Activated effector memory CD4-positive, alpha-beta T cell treated with Interleukin-2 at 50 U/mL for 16 hours (primary cell): ENCODE data around the gene PPM1D.
"Not testable (repeated sequence)": the region's sequence is repeated elsewhere in the genome, so short reads cannot be mapped to it uniquely, and the experiment has no call there.

Source experiments
- DNase-seq: peaks from one replicate; pipeline ENCODE4 v3.0.0-alpha.2; 2020

PPM1D gene

DNA sequence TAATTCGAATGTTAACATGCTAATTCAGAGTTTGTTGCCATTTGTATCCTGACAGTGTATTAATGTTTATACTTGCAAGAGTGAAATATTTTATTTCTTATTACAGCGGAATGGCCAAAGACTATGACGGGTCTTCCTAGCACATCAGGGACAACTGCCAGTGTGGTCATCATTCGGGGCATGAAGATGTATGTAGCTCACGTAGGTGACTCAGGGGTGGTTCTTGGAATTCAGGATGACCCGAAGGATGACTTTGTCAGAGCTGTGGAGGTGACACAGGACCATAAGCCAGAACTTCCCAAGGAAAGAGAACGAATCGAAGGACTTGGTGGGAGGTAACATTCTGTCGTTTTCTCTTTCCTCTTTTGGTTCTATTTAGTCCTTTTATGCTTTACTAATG lies 23.4 kb downstream of the PPM1D start:
- no peak for DNase-seq

DNA sequence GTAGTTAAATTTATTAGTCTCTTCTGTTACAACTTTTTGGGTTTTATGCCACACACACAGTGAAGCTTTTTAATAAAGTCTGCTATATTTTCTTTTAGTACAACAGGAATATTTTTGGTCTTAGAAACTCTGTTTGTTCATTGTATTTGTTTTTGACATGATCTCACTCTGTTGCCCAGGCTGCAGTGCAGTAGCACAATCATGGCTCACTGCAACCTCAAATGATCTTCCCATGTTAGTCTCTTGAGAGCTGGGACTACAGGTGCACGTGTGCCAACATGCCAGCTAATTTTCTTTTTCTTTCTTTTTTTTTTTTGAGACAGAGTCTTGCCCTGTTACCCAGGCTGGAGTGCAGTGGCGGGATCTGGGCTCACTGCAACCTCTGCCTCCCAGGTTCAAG lies 27.1 kb downstream of the PPM1D start:
- no peak for DNase-seq

DNA sequence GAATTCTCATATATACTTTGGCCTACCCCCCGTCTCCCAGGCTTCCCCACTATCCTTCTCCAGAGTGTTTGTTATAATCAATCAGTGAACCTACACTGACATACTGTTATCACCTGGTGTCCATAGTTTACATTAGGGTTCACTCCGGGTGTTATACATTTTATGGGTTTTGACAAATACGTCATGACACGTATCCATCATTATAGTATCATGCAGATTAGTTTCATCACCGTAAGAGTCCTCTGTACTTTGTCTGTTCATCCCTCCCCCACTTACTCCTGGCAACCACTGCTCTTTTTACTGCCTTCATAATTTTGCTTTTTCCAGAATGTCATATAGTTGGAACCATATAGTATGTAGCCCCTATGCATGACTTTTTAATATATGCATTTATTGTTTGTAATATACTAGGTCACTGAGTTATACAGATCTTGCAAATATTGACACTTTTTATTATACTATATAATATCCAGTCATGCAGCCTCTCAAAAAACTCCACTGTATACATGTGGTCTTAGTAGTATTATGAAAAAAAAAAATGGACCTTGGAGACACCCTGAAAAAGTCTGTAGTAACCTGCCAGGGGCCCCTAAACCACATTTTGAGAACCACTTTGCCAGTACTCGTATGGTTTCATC lies 28.4 kb downstream of the PPM1D start:
- no peak for DNase-seq

DNA sequence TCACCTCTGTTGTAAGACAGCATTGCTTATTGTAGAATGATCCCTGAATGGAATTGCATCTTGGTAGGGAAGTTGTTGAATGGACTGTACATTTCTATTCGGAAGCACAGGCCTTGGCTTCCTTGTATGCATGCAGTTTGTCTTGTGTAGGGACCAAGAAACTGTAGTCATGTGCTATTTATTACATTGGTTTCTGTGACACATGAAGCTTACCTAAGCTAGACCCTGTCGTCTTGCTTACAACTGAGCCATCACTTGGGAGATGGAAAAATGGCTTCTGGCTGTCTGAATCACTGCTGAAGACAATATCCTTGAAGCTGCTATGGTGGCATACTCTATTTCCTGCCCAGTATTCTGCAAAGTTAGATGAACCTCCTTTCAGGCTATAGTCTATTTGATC lies 29.1 kb downstream of the PPM1D start:
- no peak for DNase-seq

DNA sequence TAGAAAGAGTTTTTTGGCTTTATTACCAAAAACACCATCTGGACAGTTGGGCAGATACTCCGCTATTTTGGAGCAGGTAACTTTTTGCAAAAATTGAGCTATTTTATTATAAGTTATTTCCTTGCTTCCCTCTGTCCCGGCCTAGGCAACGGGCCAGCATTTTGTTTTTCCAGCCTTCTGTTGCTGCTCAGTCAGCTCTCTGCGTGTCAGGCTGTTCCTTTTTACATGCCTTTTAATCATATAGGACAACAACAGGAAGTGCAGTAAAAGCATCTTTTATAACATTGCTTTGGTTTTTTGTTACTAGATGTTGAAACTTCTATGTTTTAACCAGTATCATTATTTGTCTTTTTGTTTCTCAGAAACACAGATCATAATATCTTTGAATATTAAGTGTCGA lies 30.4 kb downstream of the PPM1D start:
- no peak for DNase-seq

DNA sequence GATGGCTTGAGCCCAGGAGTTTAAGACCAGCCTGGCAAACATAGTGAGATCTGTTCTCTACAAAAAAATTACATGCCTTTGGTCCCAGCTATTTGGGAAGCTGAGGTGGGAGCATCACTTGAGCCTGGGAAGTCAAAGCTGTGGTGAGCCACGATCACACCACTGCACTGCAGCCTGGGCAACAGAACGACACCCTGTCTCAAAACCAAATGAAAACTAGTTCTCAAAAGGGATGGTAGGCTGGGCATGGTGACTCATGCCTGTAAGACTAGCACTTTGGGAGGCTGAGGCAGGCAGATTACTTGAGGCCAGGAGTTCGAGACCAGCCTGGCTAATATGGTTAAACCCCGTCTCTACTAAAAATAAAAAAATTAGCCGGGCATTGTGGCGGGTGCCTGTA lies 31.1 kb downstream of the PPM1D start:
- DNase-seq: no peak

DNA sequence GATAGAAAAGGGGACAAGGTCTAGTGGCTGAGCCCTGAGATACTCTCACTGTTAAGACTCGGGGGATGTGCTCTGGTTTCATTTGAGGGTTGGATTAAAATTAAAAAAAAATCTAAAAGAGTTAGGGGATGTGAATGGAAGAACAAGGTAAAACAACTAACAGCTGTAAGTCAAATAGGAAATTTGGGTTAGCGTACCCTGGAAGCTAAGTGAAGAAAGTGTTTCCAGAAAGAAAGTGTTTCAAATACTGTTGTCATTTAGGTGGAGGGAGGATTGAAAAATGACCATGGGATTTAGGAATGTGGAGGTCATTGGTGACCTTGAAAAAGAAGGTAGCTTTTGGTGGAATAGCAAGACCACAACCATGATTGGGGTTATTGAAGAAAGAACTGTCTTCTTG lies 37.7 kb downstream of the PPM1D start:
- DNase-seq: no peak

DNA sequence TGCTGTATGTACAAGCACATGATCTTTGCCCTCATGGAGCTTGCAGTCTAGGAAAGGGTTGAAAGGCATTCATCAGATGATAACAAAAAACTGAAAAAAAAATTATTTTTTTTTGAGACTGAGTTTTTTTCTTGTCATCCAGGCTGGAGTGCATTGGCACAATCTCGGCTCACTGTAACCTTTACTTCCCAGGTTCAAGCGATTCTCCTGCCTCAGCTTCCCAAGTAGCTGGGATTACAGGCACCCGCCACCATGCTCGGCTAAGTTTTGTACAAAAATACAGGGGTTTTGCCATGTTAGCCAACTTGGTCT lies 39.0 kb downstream of the PPM1D start:
- DNase-seq: no peak

DNA sequence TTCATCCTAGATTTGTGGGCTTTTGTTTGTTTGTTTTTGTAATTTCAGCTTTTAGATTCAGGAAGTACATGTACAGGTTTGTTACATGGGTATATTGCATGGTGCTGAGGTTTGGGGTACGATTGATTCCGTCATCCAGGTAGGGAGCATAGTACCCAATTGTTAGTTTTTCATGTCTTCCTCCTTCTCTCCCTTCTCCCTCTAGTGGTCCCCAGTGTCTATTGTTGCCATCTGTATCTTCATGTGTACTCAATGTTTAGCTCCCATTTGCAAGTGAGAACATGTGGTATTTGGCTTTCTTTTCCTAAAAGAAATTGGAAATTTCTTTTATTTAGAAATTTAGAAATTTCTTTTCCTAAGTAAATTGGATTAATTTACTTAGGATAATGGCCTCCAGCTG lies 40.5 kb downstream of the PPM1D start:
- no peak for DNase-seq

DNA sequence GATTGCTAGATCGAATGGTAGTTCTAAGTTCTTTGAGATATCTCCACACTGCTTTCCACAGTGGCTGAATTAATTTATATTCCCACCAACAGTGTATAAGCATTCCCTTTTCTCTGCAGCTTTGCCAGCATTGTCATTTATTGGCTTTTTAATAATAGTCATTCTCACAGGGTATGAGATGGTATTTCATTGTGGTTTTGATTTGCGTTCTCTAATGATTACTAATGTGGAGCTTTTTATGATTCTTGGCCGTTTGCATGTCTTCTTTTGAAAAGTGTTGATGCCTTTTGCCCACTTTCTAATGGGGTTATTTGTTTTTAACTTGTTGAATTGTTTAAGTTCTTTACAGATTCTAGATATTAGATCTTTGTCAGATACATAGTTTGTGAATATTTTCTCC lies 41.1 kb downstream of the PPM1D start:
- DNase-seq: no peak

DNA sequence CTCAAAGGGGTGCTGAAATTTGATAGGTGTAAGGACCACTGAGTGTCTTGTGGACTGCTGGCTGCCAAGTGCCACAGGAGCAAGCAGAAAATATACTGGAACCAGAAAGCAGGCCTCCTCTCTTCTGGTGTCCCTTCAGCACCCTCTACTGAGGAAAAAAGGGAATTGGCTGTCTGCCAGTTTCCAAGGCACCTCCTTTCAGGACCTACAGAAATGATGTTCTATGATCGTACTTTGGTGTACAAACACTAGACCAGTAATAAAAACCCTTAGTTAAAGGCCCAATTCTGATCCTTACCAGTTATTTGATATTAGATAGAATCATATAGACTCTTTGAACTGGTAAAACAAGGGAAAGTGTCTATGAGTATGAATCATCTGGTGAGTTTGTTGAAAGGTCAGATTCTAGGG lies 41.8 kb downstream of the PPM1D start:
- no peak for DNase-seq

DNA sequence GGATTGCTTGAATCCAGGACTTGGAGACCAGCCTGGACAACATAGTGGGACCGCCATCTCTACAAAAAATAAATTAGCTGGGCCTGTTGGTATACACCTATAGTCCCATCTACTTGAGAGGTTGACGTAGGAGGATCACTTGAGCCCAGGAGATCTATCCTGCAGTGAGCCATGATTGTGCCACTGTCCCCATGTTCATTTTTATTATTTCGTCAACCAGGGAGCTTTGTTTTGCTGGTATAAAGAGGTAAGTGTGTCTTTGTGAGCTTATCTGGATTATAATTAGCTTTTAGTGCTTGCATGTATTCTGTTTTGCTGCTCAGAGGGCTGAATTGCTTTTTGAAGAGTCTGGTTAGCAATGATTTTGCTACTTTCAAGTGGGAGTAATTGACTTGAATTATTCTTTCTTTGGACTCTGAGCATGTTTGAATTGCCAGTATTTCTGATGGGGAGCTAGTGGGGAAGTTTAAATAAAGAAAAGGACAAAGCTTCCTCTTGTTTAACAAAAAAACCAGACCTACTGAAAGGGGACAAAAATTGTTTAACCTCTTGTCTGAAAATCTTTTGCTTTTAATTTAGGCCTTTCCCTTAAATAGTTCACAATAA lies 46.0 kb downstream of the PPM1D start:
- DNase-seq: no peak

DNA sequence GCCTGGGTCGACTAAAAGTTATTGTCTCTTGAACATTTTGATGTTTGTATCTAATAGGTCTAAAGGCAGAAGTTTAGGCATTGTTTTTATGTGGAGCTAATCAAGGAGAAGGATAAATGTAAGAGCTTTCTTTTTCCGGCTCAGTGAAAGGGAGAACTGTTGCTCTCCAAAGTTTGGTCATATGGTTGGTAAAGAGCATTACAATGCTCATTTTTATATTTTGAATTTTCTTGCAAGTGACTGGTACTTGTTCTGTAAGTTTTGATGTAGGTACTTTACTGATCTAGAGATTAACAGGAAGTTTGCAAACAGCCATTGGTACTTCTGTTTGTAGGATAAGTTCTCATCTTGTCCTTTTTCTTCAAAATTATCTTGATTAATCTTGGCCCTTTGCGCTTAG lies 46.7 kb downstream of the PPM1D start:
- DNase-seq: no peak

DNA sequence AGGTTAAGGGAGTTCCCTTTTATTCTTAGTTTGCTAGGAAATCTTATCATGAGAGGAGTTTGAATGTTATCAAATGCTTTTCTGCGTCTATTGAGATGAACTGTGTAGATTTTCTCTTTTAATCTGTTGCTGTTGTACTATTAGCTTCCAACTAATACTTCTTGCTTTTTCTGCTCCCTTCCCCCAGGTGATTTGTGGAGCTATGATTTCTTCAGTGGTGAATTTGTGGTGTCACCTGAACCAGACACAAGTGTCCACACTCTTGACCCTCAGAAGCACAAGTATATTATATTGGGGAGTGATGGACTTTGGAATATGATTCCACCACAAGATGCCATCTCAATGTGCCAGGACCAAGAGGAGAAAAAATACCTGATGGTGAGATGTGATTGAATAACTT lies 47.7 kb downstream of the PPM1D start:
- no peak for DNase-seq

DNA sequence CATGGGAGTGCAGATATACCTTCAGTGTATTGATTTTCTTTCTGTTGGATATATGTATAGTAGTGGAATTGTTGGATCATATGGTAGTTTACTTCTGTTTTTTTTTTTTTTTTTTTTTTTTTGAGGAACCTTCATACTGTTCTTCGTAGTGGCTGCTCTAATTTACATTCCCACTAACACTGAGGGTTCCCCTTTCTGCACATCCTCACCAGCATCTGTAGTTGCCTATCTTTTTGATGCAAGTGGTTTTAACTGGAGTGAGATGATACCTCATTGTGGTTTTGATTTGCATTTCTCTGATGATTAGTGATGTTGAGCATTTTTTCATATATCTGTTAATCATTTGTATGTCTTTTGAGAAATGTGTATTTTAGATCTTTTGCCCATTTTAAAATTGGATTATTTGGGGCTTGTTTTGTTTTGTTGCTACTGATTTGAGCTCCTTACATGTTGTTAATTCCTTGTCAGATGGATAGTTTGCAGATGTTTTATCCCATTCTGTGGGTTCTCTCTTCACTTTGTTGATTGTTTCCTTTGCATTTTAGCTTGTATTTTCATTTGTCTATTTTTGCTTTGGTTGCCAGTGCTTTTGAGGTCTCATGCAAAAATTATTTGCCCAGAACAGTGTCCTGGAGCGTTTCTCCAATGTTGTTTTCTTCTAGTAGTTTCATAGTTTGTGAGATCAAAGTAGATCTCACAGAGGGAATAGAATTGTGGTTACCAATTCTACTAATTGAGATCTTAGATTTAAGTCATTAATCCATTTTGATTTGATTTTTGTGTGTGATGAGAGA lies 52.7 kb downstream of the PPM1D start:
- DNase-seq: no peak

DNA sequence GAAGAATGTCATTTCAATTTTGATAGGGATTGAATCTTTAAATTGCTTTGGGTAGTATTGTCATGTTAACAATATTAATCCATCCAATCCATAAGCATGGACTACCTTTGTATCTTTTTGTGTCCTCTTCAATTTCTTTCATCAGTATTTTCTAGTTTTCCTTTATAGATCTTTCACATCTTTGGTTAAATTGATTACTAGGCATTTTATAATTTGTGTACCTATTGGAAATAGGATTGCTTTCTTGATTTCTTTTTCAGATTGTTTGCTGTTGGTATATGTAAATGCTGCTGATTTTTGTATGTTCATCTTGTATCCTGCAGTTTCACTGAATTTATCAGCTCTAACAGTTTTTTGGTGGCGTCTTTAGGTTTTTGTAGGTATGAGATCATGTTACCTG lies 53.6 kb downstream of the PPM1D start:
- DNase-seq: no peak

DNA sequence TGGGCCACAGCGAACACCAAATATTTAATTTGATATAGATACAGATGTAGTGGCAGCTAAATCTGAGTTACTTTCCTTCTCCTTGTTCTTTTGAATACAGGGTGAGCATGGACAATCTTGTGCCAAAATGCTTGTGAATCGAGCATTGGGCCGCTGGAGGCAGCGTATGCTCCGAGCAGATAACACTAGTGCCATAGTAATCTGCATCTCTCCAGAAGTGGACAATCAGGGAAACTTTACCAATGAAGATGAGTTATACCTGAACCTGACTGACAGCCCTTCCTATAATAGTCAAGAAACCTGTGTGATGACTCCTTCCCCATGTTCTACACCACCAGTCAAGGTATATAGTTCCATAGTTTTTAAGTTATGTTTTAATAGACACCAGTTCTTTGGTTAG lies 56.5 kb downstream of the PPM1D start:
- DNase-seq: no peak

DNA sequence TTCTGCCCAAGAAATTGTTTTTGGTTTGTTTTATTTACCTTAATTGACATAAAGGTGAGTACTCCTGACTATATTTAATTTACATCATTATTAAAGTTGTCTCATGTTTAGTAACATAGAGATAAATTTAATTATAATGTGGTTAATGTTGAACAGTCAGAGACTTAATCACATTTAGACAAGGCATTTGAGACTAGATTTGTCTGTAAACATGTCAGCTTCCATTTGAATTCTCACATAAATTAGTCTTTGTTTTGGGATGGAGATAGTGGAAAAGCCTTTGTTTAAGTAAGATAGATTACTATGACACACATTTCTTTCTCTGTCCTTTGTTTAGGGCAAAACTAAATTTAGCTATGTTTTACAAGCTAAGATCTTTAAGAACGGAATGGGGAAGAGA lies 59.2 kb downstream of the PPM1D start:
- DNase-seq: no peak

DNA sequence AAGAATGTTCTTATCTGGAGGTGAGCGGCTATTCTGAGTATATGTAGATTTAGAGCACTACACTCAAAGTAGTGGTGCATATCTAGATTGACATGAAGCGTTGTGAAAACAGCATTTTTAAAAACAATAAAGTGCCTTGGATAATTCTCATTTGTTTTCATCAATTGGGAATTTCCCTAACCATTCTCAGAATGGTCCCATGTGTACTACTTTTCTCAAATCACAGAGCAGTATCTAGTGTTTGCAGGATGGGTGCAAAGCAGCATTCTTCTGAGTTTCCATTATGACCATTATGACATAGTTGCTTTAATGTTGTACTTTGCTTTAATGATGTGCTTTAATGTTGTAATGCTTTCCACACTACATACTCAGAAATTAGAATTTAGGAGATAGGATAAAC lies 61.5 kb downstream of the PPM1D start:
- DNase-seq: no peak

DNA sequence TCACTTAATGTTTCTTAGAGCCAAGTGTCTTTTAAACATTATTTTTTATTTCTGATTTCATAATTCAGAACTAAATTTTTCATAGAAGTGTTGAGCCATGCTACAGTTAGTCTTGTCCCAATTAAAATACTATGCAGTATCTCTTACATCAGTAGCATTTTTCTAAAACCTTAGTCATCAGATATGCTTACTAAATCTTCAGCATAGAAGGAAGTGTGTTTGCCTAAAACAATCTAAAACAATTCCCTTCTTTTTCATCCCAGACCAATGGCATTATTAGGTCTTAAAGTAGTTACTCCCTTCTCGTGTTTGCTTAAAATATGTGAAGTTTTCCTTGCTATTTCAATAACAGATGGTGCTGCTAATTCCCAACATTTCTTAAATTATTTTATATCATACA lies 64.0 kb downstream of the PPM1D start:
- no peak for DNase-seq

DNA sequence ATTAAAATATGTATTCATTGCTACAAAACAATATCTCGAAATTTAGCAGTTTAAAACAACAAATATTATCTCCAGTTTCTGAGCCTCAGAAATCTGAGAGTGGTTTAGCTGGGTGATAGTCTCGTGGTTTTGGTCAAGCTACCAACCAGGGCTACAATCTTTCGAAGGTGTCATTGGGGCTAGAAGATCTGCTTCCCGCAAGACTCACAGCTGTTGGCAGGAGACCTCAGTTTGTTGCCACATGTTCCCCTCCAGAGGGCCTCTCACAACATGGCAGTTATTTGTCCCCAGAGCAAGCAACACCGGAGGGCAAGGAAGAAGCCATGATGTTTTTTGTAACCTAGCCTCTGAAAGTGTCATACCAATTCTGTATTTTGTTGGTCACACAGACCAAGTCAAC lies 65.6 kb downstream of the PPM1D start:
- DNase-seq: no peak

DNA sequence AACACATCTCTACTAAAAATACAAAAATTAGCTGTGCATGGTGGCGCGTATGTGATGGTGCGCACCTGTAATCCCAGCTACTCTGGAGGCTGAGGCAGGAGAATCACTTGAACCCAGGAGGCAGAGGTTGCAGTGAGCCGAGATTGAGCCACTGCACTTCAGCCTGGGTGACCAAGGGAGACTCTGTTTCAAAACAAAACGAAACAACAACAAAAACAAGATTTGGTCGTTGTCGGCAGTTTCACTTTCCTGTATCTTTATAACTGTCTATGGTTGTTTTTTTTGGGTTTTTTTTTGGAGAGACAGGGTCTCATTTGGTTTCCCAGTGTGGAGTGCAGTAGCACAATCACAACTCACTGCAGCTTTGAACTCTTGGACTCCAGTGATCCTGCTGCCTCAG lies 68.7 kb downstream of the PPM1D start:
- DNase-seq: not testable (repeated sequence)

DNA sequence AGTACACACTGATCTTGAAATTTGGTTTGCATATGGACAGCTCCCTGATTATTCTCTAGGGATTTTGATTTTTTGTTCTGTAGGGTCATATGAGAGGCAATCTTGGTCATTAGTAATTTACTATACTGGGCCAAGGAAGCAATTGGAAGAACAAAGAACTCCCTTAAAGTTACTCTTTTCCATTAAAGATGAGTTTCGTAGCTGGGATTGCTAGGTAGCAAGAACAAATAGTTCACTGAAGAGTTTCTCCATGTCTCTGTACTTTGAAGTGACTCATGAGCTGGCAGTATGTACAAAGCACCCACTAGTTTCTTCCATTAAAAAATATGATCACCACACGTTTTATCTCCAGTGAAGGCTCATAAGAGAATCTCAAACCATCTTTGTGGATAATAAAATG lies 71.5 kb downstream of the PPM1D start:
- no peak for DNase-seq

DNA sequence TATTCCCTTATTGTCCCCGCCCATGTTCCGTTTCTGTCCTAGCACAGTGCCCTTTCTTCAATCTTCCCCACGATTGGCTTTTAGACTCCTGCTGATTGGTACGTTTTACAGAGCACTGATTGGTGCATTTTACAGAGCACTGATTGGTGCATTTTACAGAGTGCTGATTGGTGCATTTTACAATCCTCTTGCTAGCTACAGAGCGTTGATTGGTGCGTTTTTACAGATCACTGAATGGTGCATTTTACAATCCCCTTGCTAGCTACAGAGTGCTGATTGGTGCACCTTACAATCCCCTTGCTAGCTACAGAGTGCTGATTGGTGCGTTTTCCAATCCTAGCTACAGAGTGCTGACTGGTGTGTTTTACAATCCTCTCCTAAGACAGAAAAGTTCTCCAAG lies 74.6 kb downstream of the PPM1D start:
- not testable (repeated sequence) for DNase-seq

DNA sequence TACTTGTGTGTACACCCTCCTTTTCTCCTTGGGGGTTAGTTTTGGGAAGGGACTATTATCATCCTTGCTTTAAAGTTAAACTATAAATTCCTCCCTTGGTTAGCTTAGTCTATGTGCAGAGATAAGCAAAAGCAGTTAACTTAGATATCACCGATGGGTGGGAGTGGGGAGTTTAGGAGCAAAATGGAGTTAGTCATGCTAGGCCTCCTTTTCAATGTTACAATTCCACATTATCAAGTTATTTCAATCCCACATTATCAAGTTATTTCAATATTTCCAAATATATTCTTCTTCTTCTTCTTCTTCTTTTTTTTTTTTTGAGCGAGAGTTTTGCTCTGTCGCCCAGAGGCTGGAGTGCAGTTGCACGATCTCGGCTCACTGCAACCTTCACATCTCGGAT lies 76.0 kb downstream of the PPM1D start:
- DNase-seq: no peak
